HepG2 (cell line): Measurements from ENCODE around the gene IQGAP2. TPM values are rescaled to one million over a fixed set of nuclear protein-coding genes. Genes with fewer than 3 reads are reported as not detected.

ENCODE experiments used
- ATAC-seq: fragments of 200-7000 bp; cut with Tn5 transposase; 3 replicates; pipeline ENCODE4 v1.9.1; 2020; ENCODE audit warnings: mild to moderate bottlenecking, moderate library complexity
- BruUV-seq: library from RNA; stranded (reverse); fragments of 400-500 nt; replicated peaks from 2 replicates; lab custom pipeline; 2021; lab: Mats Ljungman, UMichigan
- CTCF ChIA-PET: fragments of 300-600 bp; formaldehyde crosslinking; extraction: SDS; loops from one replicate; lab custom pipeline; 2021; ENCODE audit warnings: low total read pairs, inconsistent platforms, low intra/inter-chr PET ratio; lab: Yijun Ruan, JAX
- POLR2A ChIA-PET: fragments of 350-600 bp; sonication (Branson Sonifier 250); formaldehyde crosslinking; loops from one replicate; lab custom pipeline; 2020; ENCODE audit warnings: antibody characterized with exemption, inconsistent platforms; lab: Yijun Ruan, JAX
- DNase-seq: peaks from one replicate; pipeline ENCODE4 v3.0.0-alpha.2; 2015; ENCODE audit warnings: low spot score
- FAIRE-seq: peaks from 3 replicates; lab custom pipeline; 2011; peaks lifted over from hg19 to GRCh38; lab: Jason Lieb, UNC
- H2AFZ ChIP-seq: one replicate; pipeline ENCODE4 v1.6.1; 2011; ENCODE audit warnings: low read length, inconsistent platforms
- H3K27ac ChIP-seq: fragments of 300-600 bp; 3 replicates; pipeline ENCODE4 v1.8.0; 2011; ENCODE audit warnings: mixed run types, mild to moderate bottlenecking, mixed read lengths, low read length, inconsistent platforms; ENCODE audit not compliant: insufficient read depth; ENCODE audit errors: extremely low read length
- H3K27me3 ChIP-seq, 2 experiments: fragments of 200-600 bp in 1 of 2; 2 replicates in 1 of 2; 3 replicates in 1 of 2; pipeline versions ENCODE4 v1.6.0 to v1.8.0; 2011; ENCODE audit warnings: low read length in 2 of 2, mild to moderate bottlenecking in 2 of 2, moderate library complexity in 2 of 2, inconsistent platforms in 1 of 2; ENCODE audit not compliant: insufficient read depth in 2 of 2, control insufficient read depth in 1 of 2
- H3K36me3 ChIP-seq, 2 experiments: fragments of 200-600 bp in 1 of 2; replicated peaks in 1 of 2; 2 replicates in 1 of 2; 3 replicates in 1 of 2; pipeline versions ENCODE4 v1.5.1 to v1.8.0; 2011; ENCODE audit warnings: low read length in 2 of 2, inconsistent platforms in 1 of 2; ENCODE audit not compliant: insufficient read depth in 2 of 2, control insufficient read depth in 1 of 2
- H3K4me1 ChIP-seq: 2 replicates; pipeline ENCODE4 v1.5.1; 2012; ENCODE audit warnings: low read length, inconsistent platforms; ENCODE audit not compliant: insufficient read depth
- H3K4me2 ChIP-seq: 2 replicates; pipeline ENCODE4 v1.6.0; 2011; ENCODE audit warnings: low read depth, low read length, inconsistent platforms
- H3K4me3 ChIP-seq, 3 experiments: fragments of 200-600 bp in 1 of 3; sonication (generic), shearing (Covaris generic) in 1 of 3; replicated peaks in 1 of 3; 2 replicates each; pipeline ENCODE4 v1.5.1; 2011 to 2016; ENCODE audit warnings: low read length in 3 of 3, inconsistent platforms in 2 of 3, low read depth in 2 of 3, mild to moderate bottlenecking in 2 of 3, control low read depth in 1 of 3, mixed read lengths in 1 of 3; ENCODE audit not compliant: insufficient read depth in 1 of 3
- H3K79me2 ChIP-seq: one replicate; pipeline ENCODE4 v1.6.1; 2011; ENCODE audit warnings: low read length, inconsistent platforms; ENCODE audit not compliant: insufficient read depth
- H3K9ac ChIP-seq: 2 replicates; pipeline ENCODE4 v1.6.0; 2011; ENCODE audit warnings: mild to moderate bottlenecking, low read depth, low read length, inconsistent platforms; ENCODE audit not compliant: insufficient read depth
- H3K9me3 ChIP-seq: 2 replicates; pipeline ENCODE4 v1.5.1; 2012; ENCODE audit warnings: mild to moderate bottlenecking, low read length
- H4K20me1 ChIP-seq: 2 replicates; pipeline ENCODE4 v1.6.0; 2011; ENCODE audit warnings: inconsistent platforms, mild to moderate bottlenecking, low read length, moderate library complexity; ENCODE audit not compliant: insufficient read depth
- CBX2 ChIP-seq, 2 experiments: fragments of 200-600 bp in 1 of 2; sonication (generic); formaldehyde crosslinking in 1 of 2; IDR thresholded peaks; 2 replicates each; pipeline versions ENCODE4 v1.7.0 to v1.8.1; 2018 to 2022; ENCODE audit warnings: low read depth in 2 of 2, low read length in 1 of 2, mild to moderate bottlenecking in 1 of 2, missing genetic modification reagents in 1 of 2
- HOXA7 ChIP-seq: sonication (generic); formaldehyde crosslinking; IDR thresholded peaks from 2 replicates; pipeline ENCODE4 v1.8.1; 2022; ENCODE audit warnings: mild to moderate bottlenecking, missing genetic modification reagents, moderate library complexity
- IRX3 ChIP-seq: sonication (generic); formaldehyde crosslinking; IDR thresholded peaks from 2 replicates; pipeline ENCODE4 v1.8.1; 2023; ENCODE audit warnings: mild to moderate bottlenecking, low read depth, missing genetic modification reagents, borderline replicate concordance
- JUN ChIP-seq: sonication (generic); formaldehyde crosslinking; IDR thresholded peaks from 2 replicates; pipeline ENCODE4 v1.4.0; 2020; ENCODE audit warnings: mild to moderate bottlenecking, missing genetic modification reagents
- KLF15 ChIP-seq: sonication (generic); formaldehyde crosslinking; IDR thresholded peaks from 2 replicates; pipeline ENCODE4 v1.8.1; 2023; ENCODE audit warnings: borderline replicate concordance, mild to moderate bottlenecking, inconsistent platforms, missing genetic modification reagents, mixed read lengths
- SYNCRIP ChIP-seq: fragments of 200-400 bp; formaldehyde crosslinking; IDR thresholded peaks from 2 replicates; pipeline ENCODE4 v1.6.1; 2018; ENCODE audit warnings: mild to moderate bottlenecking, low read depth, low read length; ENCODE audit not compliant: insufficient read depth
- TARDBP ChIP-seq: sonication (generic); formaldehyde crosslinking; IDR thresholded peaks from 2 replicates; pipeline ENCODE4 v1.8.0; 2022; ENCODE audit warnings: mild to moderate bottlenecking, missing genetic modification reagents
- ZNF292 ChIP-seq: sonication (generic); formaldehyde crosslinking; IDR thresholded peaks from 2 replicates; pipeline ENCODE4 v1.8.1; 2022; ENCODE audit warnings: mild to moderate bottlenecking, low read depth, missing genetic modification reagents, borderline replicate concordance
- WGBS: methylation state at CpG from one replicate; pipeline ENCODE4 v1.1.6; 2017; ENCODE audit warnings: low lambda C conversion rate; 5-methylcytosine and 5-hydroxymethylcytosine counted together
- in situ Hi-C: cut with HindIII; loops from 2 replicates; pipeline ENCODE4 v1.10.0; 2017; ENCODE audit warnings: low pct_unique_long_range_greater_than_20kb; ENCODE audit not compliant: extremely low pct_ligation_motif_present
- intact Hi-C: fragments of 100-400 bp; cut with micrococcal nuclease; formaldehyde crosslinking; loops from one replicate; pipeline ENCODE4 v1.10.0; 2022; ENCODE audit not compliant: unreplicated experiment
- polyA plus RNA-seq, 8 experiments: library from polyadenylated mRNA; depleted of rRNA in 3 of 8; stranded (reverse) in 7 of 8; unstranded in 1 of 8; fragments of >200 nt; fragmentation: Illumina TruSeq in 4 of 8; extraction: Trizol in 4 of 8; gene quantifications; 2 replicates each; pipeline versions ENCODE4 v1.2.1 to v1.2.3, GENCODE V29; 2011 to 2016; ENCODE audit warnings: low read depth in 4 of 8, missing spikeins in 1 of 8, mixed read lengths in 1 of 8; ENCODE audit not compliant: insufficient read depth in 1 of 8
- total RNA-seq, 5 experiments: library from RNA; depleted of rRNA; stranded (reverse); fragments of >200 nt; fragmentation: Illumina TruSeq; extraction: Trizol; gene quantifications; 2 replicates each; pipeline ENCODE4 v1.2.3, GENCODE V29; 2016; ENCODE audit warnings: low read depth in 1 of 5
- TF ChIP-seq, protein P1 (sequence below): sonication (generic); formaldehyde crosslinking; IDR thresholded peaks from 2 replicates; pipeline ENCODE4 v1.5.1; 2020; ENCODE audit warnings: mild to moderate bottlenecking, missing genetic modification reagents
- TF ChIP-seq, protein P2 (sequence below): sonication (generic); formaldehyde crosslinking; IDR thresholded peaks from 2 replicates; pipeline ENCODE4 v1.4.0; 2020; ENCODE audit warnings: missing genetic modification reagents, borderline replicate concordance
- TF ChIP-seq, protein P3 (sequence below): sonication (generic); formaldehyde crosslinking; IDR thresholded peaks from 2 replicates; pipeline ENCODE4 v1.4.0; 2020; ENCODE audit warnings: missing genetic modification reagents
- TF ChIP-seq, protein P4 (sequence below): sonication (generic); formaldehyde crosslinking; IDR thresholded peaks from 2 replicates; pipeline ENCODE4 v1.5.0; 2020; ENCODE audit warnings: mild to moderate bottlenecking, low read depth, missing genetic modification reagents, borderline replicate concordance
- TF ChIP-seq, protein P5 (sequence below): sonication (generic); formaldehyde crosslinking; IDR thresholded peaks from 2 replicates; pipeline ENCODE4 v1.4.0; 2020; ENCODE audit warnings: missing genetic modification reagents

The IQGAP2 gene
- total and polyA plus RNA-seq, 2 of the 13 experiments (the other 11 are each of a cell fraction or from before 2014, with no cell fraction given): 35.2 to 83.3 TPM

DNA sequence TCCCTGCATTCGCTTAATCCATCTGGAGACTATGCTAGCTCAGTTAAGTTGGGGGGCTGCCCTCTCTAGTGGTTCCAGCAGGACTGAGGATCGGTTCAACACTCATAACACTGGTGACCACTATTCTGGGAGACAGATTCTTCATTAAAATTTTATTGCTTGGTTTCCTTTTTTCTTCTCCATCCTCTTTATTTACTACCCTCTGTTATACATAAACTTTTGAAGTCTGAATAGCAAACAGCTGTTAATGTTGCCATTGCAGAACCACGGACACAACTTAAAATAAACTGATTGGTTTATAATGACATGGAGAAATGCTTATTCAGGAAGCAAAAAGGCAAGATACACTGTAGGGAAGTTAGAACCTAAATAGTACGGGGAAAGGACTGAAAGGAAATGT lies 22.1 kb downstream of the IQGAP2 start:
- Histone ChIP-seq H2AFZ (no peak overlapping the region), H3K4me2 (no peak overlapping the region), H3K27ac (no peak overlapping the region), H3K36me3 (peaks cover 0 to 12% of the 10 kb centered on the region in 2 experiments), H3K79me2 (peaks cover 72% of the 10 kb centered on the region), H3K4me1 (peaks cover 23% of the 10 kb centered on the region), H3K27me3 (no peaks in the 10 kb centered on the region), H3K9ac (no peak overlapping the region), H3K9me3 (no peaks in the 10 kb centered on the region), H4K20me1 (peaks cover 8% of the 10 kb centered on the region; the same call in 1 of the 2 replicates), H3K4me3 (no peak overlapping the region)
- ChIA-PET CTCF (no interaction called here), POLR2A (no interaction called here)
- DNase-seq (no peak), ATAC-seq (no peak), FAIRE-seq (no peak)
- 96% methylated on average over 4 of the region's 4 CpGs for WGBS
- intact Hi-C loops: no loop called here
- no TSS peak for BruUV-seq
- in situ Hi-C loops: no loop called here
- TF ChIP-seq, protein P1, sequence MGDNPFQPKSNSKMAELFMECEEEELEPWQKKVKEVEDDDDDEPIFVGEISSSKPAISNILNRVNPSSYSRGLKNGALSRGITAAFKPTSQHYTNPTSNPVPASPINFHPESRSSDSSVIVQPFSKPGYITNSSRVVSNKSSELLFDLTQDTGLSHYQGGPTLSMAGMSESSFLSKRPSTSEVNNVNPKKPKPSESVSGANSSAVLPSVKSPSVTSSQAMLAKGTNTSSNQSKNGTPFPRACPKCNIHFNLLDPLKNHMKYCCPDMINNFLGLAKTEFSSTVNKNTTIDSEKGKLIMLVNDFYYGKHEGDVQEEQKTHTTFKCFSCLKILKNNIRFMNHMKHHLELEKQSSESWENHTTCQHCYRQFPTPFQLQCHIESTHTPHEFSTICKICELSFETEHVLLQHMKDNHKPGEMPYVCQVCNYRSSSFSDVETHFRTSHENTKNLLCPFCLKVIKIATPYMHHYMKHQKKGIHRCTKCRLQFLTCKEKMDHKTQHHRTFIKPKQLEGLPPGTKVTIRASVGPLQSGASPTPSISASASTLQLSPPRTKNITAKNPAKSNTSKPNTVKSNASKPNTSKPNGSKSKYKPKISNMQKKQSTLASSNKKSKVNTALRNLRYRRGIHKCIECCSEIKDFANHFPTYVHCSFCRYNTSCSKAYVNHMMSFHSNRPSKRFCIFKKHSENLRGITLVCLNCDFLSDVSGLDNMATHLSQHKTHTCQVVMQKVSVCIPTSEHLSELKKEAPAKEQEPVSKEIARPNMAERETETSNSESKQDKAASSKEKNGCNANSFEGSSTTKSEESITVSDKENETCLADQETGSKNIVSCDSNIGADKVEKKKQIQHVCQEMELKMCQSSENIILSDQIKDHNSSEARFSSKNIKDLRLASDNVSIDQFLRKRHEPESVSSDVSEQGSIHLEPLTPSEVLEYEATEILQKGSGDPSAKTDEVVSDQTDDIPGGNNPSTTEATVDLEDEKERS (CRISPR knock-in tag): no peak
- TF ChIP-seq, protein P2, sequence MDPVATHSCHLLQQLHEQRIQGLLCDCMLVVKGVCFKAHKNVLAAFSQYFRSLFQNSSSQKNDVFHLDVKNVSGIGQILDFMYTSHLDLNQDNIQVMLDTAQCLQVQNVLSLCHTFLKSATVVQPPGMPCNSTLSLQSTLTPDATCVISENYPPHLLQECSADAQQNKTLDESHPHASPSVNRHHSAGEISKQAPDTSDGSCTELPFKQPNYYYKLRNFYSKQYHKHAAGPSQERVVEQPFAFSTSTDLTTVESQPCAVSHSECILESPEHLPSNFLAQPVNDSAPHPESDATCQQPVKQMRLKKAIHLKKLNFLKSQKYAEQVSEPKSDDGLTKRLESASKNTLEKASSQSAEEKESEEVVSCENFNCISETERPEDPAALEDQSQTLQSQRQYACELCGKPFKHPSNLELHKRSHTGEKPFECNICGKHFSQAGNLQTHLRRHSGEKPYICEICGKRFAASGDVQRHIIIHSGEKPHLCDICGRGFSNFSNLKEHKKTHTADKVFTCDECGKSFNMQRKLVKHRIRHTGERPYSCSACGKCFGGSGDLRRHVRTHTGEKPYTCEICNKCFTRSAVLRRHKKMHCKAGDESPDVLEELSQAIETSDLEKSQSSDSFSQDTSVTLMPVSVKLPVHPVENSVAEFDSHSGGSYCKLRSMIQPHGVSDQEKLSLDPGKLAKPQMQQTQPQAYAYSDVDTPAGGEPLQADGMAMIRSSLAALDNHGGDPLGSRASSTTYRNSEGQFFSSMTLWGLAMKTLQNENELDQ (CRISPR knock-in tag): no peak
- no peak for TF ChIP-seq IRX3 (CRISPR knock-in tag)
- no peak for TF ChIP-seq HOXA7 (CRISPR knock-in tag)
- no peak for TF ChIP-seq SYNCRIP
- TF ChIP-seq, protein P3, sequence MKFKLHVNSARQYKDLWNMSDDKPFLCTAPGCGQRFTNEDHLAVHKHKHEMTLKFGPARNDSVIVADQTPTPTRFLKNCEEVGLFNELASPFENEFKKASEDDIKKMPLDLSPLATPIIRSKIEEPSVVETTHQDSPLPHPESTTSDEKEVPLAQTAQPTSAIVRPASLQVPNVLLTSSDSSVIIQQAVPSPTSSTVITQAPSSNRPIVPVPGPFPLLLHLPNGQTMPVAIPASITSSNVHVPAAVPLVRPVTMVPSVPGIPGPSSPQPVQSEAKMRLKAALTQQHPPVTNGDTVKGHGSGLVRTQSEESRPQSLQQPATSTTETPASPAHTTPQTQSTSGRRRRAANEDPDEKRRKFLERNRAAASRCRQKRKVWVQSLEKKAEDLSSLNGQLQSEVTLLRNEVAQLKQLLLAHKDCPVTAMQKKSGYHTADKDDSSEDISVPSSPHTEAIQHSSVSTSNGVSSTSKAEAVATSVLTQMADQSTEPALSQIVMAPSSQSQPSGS (CRISPR knock-in tag): no peak
- TF ChIP-seq, protein P4, sequence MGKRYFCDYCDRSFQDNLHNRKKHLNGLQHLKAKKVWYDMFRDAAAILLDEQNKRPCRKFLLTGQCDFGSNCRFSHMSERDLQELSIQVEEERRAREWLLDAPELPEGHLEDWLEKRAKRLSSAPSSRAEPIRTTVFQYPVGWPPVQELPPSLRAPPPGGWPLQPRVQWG (CRISPR knock-in tag): no peak
- no peak for TF ChIP-seq ZNF292
- no peak for TF ChIP-seq CBX2 (IDR thresholded peaks at IDR 0.05; ENCODE audit: low read depth, low read length)
- TF ChIP-seq CBX2 (CRISPR knock-in tag; IDR thresholded peaks at IDR 0.05; ENCODE audit: low read depth): no peak
- no peak for TF ChIP-seq KLF15 (CRISPR knock-in tag)
- no peak for TF ChIP-seq JUN (CRISPR knock-in tag)
- TF ChIP-seq TARDBP: no peak
- TF ChIP-seq, protein P5, sequence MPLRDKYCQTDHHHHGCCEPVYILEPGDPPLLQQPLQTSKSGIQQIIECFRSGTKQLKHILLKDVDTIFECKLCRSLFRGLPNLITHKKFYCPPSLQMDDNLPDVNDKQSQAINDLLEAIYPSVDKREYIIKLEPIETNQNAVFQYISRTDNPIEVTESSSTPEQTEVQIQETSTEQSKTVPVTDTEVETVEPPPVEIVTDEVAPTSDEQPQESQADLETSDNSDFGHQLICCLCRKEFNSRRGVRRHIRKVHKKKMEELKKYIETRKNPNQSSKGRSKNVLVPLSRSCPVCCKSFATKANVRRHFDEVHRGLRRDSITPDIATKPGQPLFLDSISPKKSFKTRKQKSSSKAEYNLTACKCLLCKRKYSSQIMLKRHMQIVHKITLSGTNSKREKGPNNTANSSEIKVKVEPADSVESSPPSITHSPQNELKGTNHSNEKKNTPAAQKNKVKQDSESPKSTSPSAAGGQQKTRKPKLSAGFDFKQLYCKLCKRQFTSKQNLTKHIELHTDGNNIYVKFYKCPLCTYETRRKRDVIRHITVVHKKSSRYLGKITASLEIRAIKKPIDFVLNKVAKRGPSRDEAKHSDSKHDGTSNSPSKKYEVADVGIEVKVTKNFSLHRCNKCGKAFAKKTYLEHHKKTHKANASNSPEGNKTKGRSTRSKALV (CRISPR knock-in tag): no peak
